Loucy (cell line): Measurements from ENCODE around the gene CACFD1.

ENCODE experiments used
- H2AFZ ChIP-seq: fragments of 200-600 bp; sonication (generic); 2 replicates; pipeline ENCODE4 v1.6.0; 2016; ENCODE audit warnings: antibody characterized with exemption, mild to moderate bottlenecking, low read length, moderate library complexity
- H3F3A ChIP-seq: fragments of 200-600 bp; 2 replicates; pipeline ENCODE4 v1.6.0; 2016; ENCODE audit warnings: antibody characterized with exemption, low read depth, mild to moderate bottlenecking
- H3K27me3 ChIP-seq: fragments of 200-600 bp; sonication (generic); 2 replicates; pipeline ENCODE4 v1.6.1; 2014; ENCODE audit warnings: low read length, mild to moderate bottlenecking; ENCODE audit not compliant: insufficient read depth, poor library complexity, severe bottlenecking
- H3K36me3 ChIP-seq: fragments of 200-600 bp; sonication (generic); 2 replicates; pipeline ENCODE4 v1.6.1; 2016; ENCODE audit warnings: low read length; ENCODE audit not compliant: insufficient read depth
- H3K4me1 ChIP-seq: fragments of 200-600 bp; sonication (generic); 2 replicates; pipeline ENCODE4 v1.5.1; 2014; ENCODE audit warnings: low read length, mild to moderate bottlenecking; ENCODE audit not compliant: insufficient read depth, poor library complexity, severe bottlenecking
- H3K4me2 ChIP-seq: fragments of 200-600 bp; sonication (generic); 2 replicates; pipeline ENCODE4 v1.6.0; 2014; ENCODE audit warnings: antibody characterized with exemption, low read length, low read depth, mild to moderate bottlenecking; ENCODE audit not compliant: poor library complexity, severe bottlenecking
- H3K4me3 ChIP-seq: fragments of 200-600 bp; sonication (generic); 2 replicates; pipeline ENCODE4 v1.5.1; 2014; ENCODE audit warnings: low read length, mild to moderate bottlenecking, mixed read lengths; ENCODE audit not compliant: poor library complexity, severe bottlenecking
- H3K79me2 ChIP-seq: fragments of 200-600 bp; sonication (generic); 2 replicates; pipeline ENCODE4 v1.6.1; 2014; ENCODE audit warnings: low read length; ENCODE audit not compliant: insufficient read depth
- H3K9ac ChIP-seq: fragments of 200-600 bp; sonication (generic); 2 replicates; pipeline ENCODE4 v1.6.0; 2014; ENCODE audit warnings: mild to moderate bottlenecking, low read depth, low read length, moderate library complexity; ENCODE audit not compliant: poor library complexity, severe bottlenecking
- H3K9me2 ChIP-seq: fragments of 200-600 bp; sonication (generic); replicated peaks from 2 replicates; pipeline ENCODE4 v1.6.1; 2016; ENCODE audit warnings: low read depth, low read length, mixed read lengths
- H3K9me3 ChIP-seq: fragments of 200-600 bp; sonication (generic); 2 replicates; pipeline ENCODE4 v1.6.1; 2014; ENCODE audit warnings: mild to moderate bottlenecking, antibody characterized with exemption, low read length, low read depth; ENCODE audit not compliant: insufficient read depth
- H4K20me1 ChIP-seq: fragments of 200-600 bp; sonication (generic); 2 replicates; pipeline ENCODE4 v1.6.0; 2014; ENCODE audit warnings: antibody characterized with exemption, low read length, mild to moderate bottlenecking; ENCODE audit not compliant: insufficient read depth, poor library complexity, severe bottlenecking
- EZH2phosphoT487 ChIP-seq: fragments of 200-600 bp; IDR thresholded peaks from 2 replicates; pipeline ENCODE4 v1.6.1; 2018; ENCODE audit warnings: antibody characterized with exemption, mild to moderate bottlenecking, moderate library complexity, borderline replicate concordance
- TF ChIP-seq, protein P1 (sequence below): fragments of 200-600 bp; sonication (generic); conservative IDR thresholded peaks from 2 replicates; pipeline ENCODE4 v1.5.1; 2014; ENCODE audit warnings: mild to moderate bottlenecking, antibody characterized with exemption, low read length

The CACFD1 gene

DNA sequence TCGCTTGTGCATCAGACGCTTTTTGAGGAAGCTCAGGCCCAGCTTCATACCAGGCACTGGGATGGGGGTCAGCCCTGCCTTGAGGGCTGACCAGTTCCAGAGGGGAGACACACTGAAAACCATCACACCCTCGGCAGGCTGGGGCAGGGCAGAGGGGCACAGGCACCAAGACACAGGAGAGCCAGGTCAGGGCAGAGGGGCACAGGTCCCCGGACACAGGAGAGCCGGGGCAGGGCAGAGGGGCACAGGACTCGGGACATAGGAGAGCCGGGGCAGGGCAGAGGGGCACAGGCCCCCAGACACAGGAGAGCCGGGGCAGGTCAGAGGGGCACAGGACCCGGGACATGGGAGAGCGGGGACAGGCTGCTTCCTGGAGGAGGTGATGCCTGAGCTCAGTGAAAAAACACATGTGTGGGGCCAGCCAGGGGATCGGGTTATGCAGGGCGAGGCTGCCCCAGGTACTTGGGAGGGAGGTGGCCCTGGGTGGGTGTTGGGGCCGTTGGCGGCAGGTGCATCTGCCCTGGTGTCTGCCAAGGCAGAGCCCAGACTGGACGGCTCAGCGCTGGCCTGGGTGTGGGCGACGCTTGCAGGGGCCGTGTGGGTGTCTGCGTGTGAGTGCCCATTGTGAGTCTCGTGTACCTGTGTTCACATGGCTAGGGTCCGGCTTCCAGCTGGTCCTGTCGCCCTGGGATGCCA lies 34.2 kb downstream of the CACFD1 start:
- H3K9ac ChIP-seq = no peak overlapping the region
- H3K36me3 ChIP-seq = no peaks in the 10 kb centered on the region
- H2AFZ ChIP-seq = no peak overlapping the region
- no peaks in the 10 kb centered on the region for H3K9me3 ChIP-seq
- H3K79me2 ChIP-seq = no peaks in the 10 kb centered on the region
- TF ChIP-seq EZH2phosphoT487 = no peak
- TF ChIP-seq, protein P1, sequence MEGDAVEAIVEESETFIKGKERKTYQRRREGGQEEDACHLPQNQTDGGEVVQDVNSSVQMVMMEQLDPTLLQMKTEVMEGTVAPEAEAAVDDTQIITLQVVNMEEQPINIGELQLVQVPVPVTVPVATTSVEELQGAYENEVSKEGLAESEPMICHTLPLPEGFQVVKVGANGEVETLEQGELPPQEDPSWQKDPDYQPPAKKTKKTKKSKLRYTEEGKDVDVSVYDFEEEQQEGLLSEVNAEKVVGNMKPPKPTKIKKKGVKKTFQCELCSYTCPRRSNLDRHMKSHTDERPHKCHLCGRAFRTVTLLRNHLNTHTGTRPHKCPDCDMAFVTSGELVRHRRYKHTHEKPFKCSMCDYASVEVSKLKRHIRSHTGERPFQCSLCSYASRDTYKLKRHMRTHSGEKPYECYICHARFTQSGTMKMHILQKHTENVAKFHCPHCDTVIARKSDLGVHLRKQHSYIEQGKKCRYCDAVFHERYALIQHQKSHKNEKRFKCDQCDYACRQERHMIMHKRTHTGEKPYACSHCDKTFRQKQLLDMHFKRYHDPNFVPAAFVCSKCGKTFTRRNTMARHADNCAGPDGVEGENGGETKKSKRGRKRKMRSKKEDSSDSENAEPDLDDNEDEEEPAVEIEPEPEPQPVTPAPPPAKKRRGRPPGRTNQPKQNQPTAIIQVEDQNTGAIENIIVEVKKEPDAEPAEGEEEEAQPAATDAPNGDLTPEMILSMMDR = no peak
- H3K27me3 ChIP-seq = no peaks in the 10 kb centered on the region
- H3K9me2 ChIP-seq = no peaks in the 10 kb centered on the region
- no peaks in the 10 kb centered on the region for H4K20me1 ChIP-seq
- H3K4me1 ChIP-seq = no peaks in the 10 kb centered on the region
- H3F3A ChIP-seq = no peaks in the 10 kb centered on the region
- H3K4me3 ChIP-seq = no peak overlapping the region
- H3K4me2 ChIP-seq = no peak overlapping the region

GRCh38 chr9:133494636-133495326 lies 35.0 kb downstream of the CACFD1 start:
- Histone ChIP-seq H3K4me3 (no peak overlapping the region), H3K4me1 (no peaks in the 10 kb centered on the region), H3K36me3 (no peaks in the 10 kb centered on the region), H2AFZ (no peak overlapping the region), H3K9ac (no peak overlapping the region), H4K20me1 (no peaks in the 10 kb centered on the region), H3F3A (no peaks in the 10 kb centered on the region), H3K79me2 (no peaks in the 10 kb centered on the region), H3K27me3 (no peaks in the 10 kb centered on the region), H3K9me2 (no peaks in the 10 kb centered on the region), H3K4me2 (no peak overlapping the region), H3K9me3 (no peaks in the 10 kb centered on the region)
- TF ChIP-seq, protein P1 = no peak
- TF ChIP-seq EZH2phosphoT487 = no peak

GRCh38 chr9:133495327-133496293 lies 35.8 kb downstream of the CACFD1 start:
- no peak overlapping the region for H3K4me2 ChIP-seq
- no peak overlapping the region for H3K4me3 ChIP-seq
- no peak for TF ChIP-seq EZH2phosphoT487
- TF ChIP-seq, protein P1 = no peak
- H3K9me3 ChIP-seq = no peaks in the 10 kb centered on the region
- H3K79me2 ChIP-seq = no peaks in the 10 kb centered on the region
- H3K27me3 ChIP-seq = no peaks in the 10 kb centered on the region
- H3K4me1 ChIP-seq = no peaks in the 10 kb centered on the region
- no peaks in the 10 kb centered on the region for H3F3A ChIP-seq
- no peak overlapping the region for H3K9ac ChIP-seq
- no peaks in the 10 kb centered on the region for H4K20me1 ChIP-seq
- H3K36me3 ChIP-seq = no peaks in the 10 kb centered on the region
- no peaks in the 10 kb centered on the region for H3K9me2 ChIP-seq
- no peak overlapping the region for H2AFZ ChIP-seq
